ENCODE data around the gene CAPZB.

CAPZB gene

DNA sequence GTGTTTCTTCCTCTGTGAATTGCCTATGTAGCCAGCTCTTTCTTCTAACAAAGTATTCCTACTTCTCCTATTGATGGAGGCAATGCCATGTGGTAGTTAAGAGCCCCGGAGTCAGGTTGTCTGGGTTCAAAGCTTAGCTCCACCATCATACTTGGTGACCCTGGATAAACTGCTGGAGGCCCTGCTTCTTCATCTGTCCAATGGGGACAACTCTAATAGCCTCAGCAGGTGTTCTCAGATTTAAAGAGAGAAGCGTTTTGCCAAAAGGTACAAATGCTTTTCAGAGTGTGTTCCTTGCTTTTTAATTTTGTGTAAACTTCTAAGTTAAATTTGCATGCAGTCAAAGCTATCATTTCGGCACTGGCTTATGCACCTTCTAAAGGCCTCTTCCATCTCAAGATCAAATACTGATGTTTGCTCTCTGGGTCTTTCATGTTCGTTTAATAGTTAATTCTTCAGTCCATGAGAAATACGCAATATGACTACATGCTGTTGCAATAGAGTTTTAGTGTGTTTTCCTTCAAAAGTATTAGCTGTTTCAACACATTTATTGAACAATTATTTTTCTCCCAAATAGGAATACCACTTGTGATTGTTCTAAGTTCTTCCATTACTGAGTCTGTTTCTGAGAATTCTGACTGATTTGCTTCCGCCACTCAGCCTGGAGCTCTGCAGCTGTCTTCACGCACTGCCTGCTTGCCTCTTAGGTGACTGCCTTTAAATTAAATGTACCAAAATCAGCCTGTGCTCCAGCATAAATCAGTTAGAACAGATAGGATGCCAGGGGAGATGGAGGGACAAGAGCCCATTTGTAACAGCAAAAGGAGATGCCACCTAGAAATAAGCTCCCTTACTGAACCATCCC lies 75.6 kb downstream of the CAPZB start:
- TF ChIP-seq CTCF (conservative IDR thresholded peaks at IDR 0.05; ENCODE audit: low read depth, low read length) = no peak
- DNase-seq (ENCODE audit: low read depth) = no peak
- H3K4me3 ChIP-seq (ENCODE audit: low read depth, low read length) = no peak overlapping the region

DNA sequence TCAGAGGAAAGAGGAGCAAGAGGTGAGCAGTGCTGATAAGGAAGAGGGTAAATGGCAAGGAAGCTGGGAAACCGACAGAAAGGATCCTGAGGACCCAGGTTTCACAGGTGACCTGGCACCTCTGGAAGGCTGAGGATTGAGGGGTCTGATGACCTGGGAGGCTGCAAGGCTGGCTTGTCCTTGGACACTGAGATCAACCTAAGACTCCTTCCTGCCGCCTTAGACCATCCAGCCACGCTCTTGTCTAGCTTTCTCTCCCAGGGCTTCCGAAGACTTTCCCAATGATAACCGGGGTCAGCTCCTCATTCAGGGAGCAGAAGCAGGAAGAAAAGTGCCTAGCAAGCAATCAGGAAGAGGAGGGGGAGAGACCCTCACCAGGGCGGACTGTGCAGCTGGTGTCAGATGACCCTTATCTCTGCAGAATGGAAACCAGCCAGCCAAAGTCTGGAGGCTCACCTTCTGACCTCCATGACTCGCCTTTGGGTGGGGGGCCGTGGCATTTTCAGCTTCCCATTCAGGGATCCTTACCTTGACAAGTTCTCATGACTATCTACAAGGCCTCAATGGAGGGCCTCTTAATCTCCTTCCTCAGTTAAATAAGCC lies 77.7 kb downstream of the CAPZB start:
- no peak for DNase-seq (ENCODE audit: low read depth)
- H3K4me3 ChIP-seq (ENCODE audit: low read depth, low read length) = no peak overlapping the region
- TF ChIP-seq CTCF (conservative IDR thresholded peaks at IDR 0.05; ENCODE audit: low read depth, low read length) = no peak

DNA sequence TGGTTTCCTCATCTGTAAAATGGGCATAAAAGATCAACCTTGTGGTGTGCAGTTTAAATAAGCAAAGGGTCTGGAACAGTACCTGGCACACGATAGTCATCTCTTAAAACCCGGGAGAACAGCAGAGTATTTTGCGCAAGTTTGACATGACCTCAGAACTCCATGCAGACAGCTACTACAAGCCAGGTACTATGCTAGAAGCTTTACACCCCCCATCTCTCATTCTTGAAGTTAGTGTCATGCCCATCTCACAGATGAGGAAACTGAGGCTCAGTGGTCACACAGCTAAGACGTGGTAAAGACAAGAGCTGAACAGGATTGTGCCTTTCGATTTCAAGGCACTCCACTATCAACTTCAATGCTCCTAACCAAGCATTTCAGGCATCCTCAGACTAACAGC lies 78.7 kb downstream of the CAPZB start:
- DNase-seq (ENCODE audit: low read depth) = no peak
- H3K4me3 ChIP-seq (ENCODE audit: low read depth, low read length) = no peak overlapping the region
- TF ChIP-seq CTCF (conservative IDR thresholded peaks at IDR 0.05; ENCODE audit: low read depth, low read length) = no peak

- no peak for TF ChIP-seq CTCF (conservative IDR thresholded peaks at IDR 0.05; ENCODE audit: low read depth, low read length)
- peak; percentile 28 for DNase-seq (ENCODE audit: low read depth)
- H3K4me3 ChIP-seq (ENCODE audit: low read depth, low read length) = no peak overlapping the region
Measured at GRCh38 chr1:19405761-19406487, 79.4 kb downstream of the CAPZB start.

DNA sequence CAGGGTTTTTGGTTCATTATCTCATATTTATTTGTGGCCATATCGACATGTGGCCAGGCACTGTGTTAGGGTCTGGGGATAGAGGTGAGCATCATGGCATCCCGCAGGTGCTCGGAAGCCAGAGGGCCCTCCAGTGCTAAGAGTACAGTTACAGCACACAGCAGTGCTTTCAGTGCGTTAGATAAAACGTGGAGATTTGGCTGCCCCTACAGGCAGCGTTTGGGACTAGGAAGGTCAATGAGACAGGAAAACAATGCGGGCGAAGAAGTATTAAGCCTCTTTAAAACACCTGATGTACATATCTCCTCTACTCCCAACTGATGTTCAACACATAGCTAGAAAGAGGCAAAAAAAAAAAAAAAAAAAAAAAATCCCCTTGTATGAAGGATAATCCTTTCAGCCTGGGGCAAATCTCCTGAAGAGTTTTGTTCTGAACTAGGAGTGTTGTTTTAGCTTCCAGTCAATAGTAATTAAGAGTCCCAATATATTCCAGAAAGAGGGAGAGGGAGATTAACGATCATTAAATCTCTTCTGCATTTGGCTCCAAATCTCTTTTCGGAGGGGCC lies 80.1 kb downstream of the CAPZB start:
- peak; percentile 52 for TF ChIP-seq CTCF (conservative IDR thresholded peaks at IDR 0.05; ENCODE audit: low read depth, low read length)
- DNase-seq (ENCODE audit: low read depth) = peak; percentile 39
- no peak overlapping the region for H3K4me3 ChIP-seq (ENCODE audit: low read depth, low read length)

DNA sequence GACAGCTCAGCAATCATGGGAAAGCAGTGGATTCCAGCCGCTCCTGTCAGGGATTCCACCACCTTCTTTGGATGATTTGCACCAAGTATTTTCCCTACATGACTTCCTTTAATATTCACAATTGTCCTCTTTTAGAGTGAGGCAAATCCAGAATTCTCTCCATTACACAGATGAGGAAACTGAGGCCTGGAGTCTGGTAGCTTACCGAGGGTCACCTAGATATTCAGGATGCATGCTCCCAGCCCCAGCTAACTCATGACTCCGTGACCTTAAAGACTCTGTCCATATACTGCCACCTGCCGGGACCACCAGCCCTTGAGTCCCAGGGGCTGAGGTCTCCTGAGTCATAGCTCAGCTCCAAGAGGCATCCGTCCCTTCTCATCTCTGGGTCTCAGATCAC lies 80.6 kb downstream of the CAPZB start:
- no peak overlapping the region for H3K4me3 ChIP-seq (ENCODE audit: low read depth, low read length)
- DNase-seq (ENCODE audit: low read depth) = no peak
- TF ChIP-seq CTCF (conservative IDR thresholded peaks at IDR 0.05; ENCODE audit: low read depth, low read length) = no peak

Data from choroid plexus epithelial cell (primary cell).